Astrocyte (in vitro differentiated cells and primary cell): ENCODE measurements around the gene AGBL4. TPM values are rescaled to one million over a fixed set of nuclear protein-coding genes. Genes with fewer than 3 reads are reported as not detected.

Experiments used
- DNase-seq: peaks from one replicate; pipeline ENCODE4 v3.0.0-alpha.2; 2010; ENCODE audit warnings: low read depth
- FAIRE-seq: peaks from 2 replicates; lab custom pipeline; 2011; peaks lifted over from hg19 to GRCh38; lab: Jason Lieb, UNC
- H2AFZ ChIP-seq: 2 replicates; pipeline ENCODE4 v1.6.0; 2012; ENCODE audit warnings: low read depth, low read length, inconsistent platforms
- H3K27ac ChIP-seq: 2 replicates; pipeline ENCODE4 v1.5.1; 2011; ENCODE audit warnings: low read depth, low read length, inconsistent platforms
- H3K27me3 ChIP-seq: 2 replicates; pipeline ENCODE4 v1.6.0; 2011; ENCODE audit warnings: low read length, inconsistent platforms; ENCODE audit not compliant: insufficient read depth
- H3K36me3 ChIP-seq: 2 replicates; pipeline ENCODE4 v1.5.1; 2011; ENCODE audit warnings: low read length, inconsistent platforms; ENCODE audit not compliant: insufficient read depth
- H3K4me1 ChIP-seq: 2 replicates; pipeline ENCODE4 v1.5.1; 2011; ENCODE audit warnings: low read length, inconsistent platforms; ENCODE audit not compliant: insufficient read depth
- H3K4me2 ChIP-seq: 2 replicates; pipeline ENCODE4 v1.6.0; 2012; ENCODE audit warnings: low read length, inconsistent platforms
- H3K4me3 ChIP-seq: 2 replicates; pipeline ENCODE4 v1.5.1; 2011; ENCODE audit warnings: low read depth, mild to moderate bottlenecking, low read length, inconsistent platforms; ENCODE audit not compliant: insufficient read depth
- H3K79me2 ChIP-seq: 2 replicates; pipeline ENCODE4 v1.6.0; 2012; ENCODE audit warnings: mild to moderate bottlenecking, low read length, inconsistent platforms; ENCODE audit not compliant: insufficient read depth
- H3K9ac ChIP-seq: 2 replicates; pipeline ENCODE4 v1.6.0; 2012; ENCODE audit warnings: mild to moderate bottlenecking, low read length, inconsistent platforms
- H3K9me3 ChIP-seq: 2 replicates; pipeline ENCODE4 v1.5.1; 2012; ENCODE audit warnings: low read depth, mild to moderate bottlenecking, low read length, inconsistent platforms; ENCODE audit not compliant: insufficient read depth
- H4K20me1 ChIP-seq: 2 replicates; pipeline ENCODE4 v1.6.0; 2012; ENCODE audit warnings: low read length, inconsistent platforms; ENCODE audit not compliant: insufficient read depth
- H3K27ac Mint-ChIP-seq: one replicate; pipeline ENCODE4 v1.8.0; 2021; ENCODE audit warnings: mild to moderate bottlenecking, mixed read lengths; ENCODE audit not compliant: unreplicated experiment
- H3K27me3 Mint-ChIP-seq: one replicate; pipeline ENCODE4 v1.8.0; 2021; ENCODE audit warnings: low read depth, mixed read lengths; ENCODE audit not compliant: unreplicated experiment
- H3K36me3 Mint-ChIP-seq: one replicate; pipeline ENCODE4 v1.8.0; 2021; ENCODE audit warnings: low read depth, mixed read lengths; ENCODE audit not compliant: unreplicated experiment
- H3K4me1 Mint-ChIP-seq: one replicate; pipeline ENCODE4 v1.8.0; 2021; ENCODE audit warnings: low read depth, mixed read lengths; ENCODE audit not compliant: unreplicated experiment
- H3K4me3 Mint-ChIP-seq: one replicate; pipeline ENCODE4 v1.8.0; 2021; ENCODE audit warnings: mild to moderate bottlenecking, moderate library complexity, mixed read lengths; ENCODE audit not compliant: unreplicated experiment
- H3K9me3 Mint-ChIP-seq: one replicate; pipeline ENCODE4 v1.8.0; 2021; ENCODE audit warnings: mild to moderate bottlenecking, mixed read lengths; ENCODE audit not compliant: unreplicated experiment
- CTCF ChIP-seq: IDR thresholded peaks from 2 replicates; pipeline ENCODE4 v1.5.1; 2011; ENCODE audit warnings: low read depth, mild to moderate bottlenecking, inconsistent platforms, low read length, moderate library complexity; ENCODE audit not compliant: insufficient read depth
- EZH2 ChIP-seq: IDR thresholded peaks from 2 replicates; pipeline ENCODE4 v1.6.1; 2012; ENCODE audit warnings: mild to moderate bottlenecking, low read length, inconsistent platforms; ENCODE audit not compliant: insufficient read depth
- total RNA-seq: library from RNA; stranded (reverse); gene quantifications from 2 replicates; pipeline ENCODE4 v1.2.1, GENCODE V29; 2021

AGBL4 gene
- total RNA-seq, 1 donor from 2014 or later = not detected

GRCh38 chr1:49622877-49623276, 400.9 kb downstream of the AGBL4 start:
- no peak for DNase-seq
- Histone ChIP-seq H3K4me3 (no peak overlapping the region), H3K4me2 (no peak overlapping the region), H3K27ac (no peak overlapping the region), H3K4me1 (no peaks in the 10 kb centered on the region), H2AFZ (no peak overlapping the region), H3K36me3 (no peaks in the 10 kb centered on the region), H3K9ac (no peak overlapping the region), H3K27me3 (no peaks in the 10 kb centered on the region), H3K79me2 (no peaks in the 10 kb centered on the region), H4K20me1 (no peaks in the 10 kb centered on the region), H3K9me3 (no peaks in the 10 kb centered on the region)
- Mint-ChIP-seq H3K4me3 (no peak overlapping the region), H3K4me1 (no peaks in the 10 kb centered on the region), H3K9me3 (no peaks in the 10 kb centered on the region), H3K27me3 (no peaks in the 10 kb centered on the region), H3K27ac (no peak overlapping the region), H3K36me3 (no peaks in the 10 kb centered on the region)
- no peak for FAIRE-seq
- TF ChIP-seq CTCF (no peak), EZH2 (no peak)

- no peak overlapping the region for H2AFZ ChIP-seq
- no peaks in the 10 kb centered on the region for H3K79me2 ChIP-seq
- H4K20me1 ChIP-seq = no peaks in the 10 kb centered on the region
- DNase-seq = no peak
- FAIRE-seq = no peak
- H3K4me1 ChIP-seq = no peaks in the 10 kb centered on the region
- no peaks in the 10 kb centered on the region for H3K36me3 ChIP-seq
- no peaks in the 10 kb centered on the region for H3K27me3 ChIP-seq
- no peak overlapping the region for H3K9ac ChIP-seq
- H3K9me3 ChIP-seq = no peaks in the 10 kb centered on the region
- no peak overlapping the region for H3K27ac ChIP-seq
- H3K4me2 ChIP-seq = no peak overlapping the region
- Mint-ChIP-seq H3K27ac (no peak overlapping the region), H3K9me3 (no peaks in the 10 kb centered on the region), H3K36me3 (no peaks in the 10 kb centered on the region), H3K4me1 (no peaks in the 10 kb centered on the region), H3K27me3 (no peaks in the 10 kb centered on the region), H3K4me3 (no peak overlapping the region)
- TF ChIP-seq CTCF (no peak), EZH2 (no peak)
- no peak overlapping the region for H3K4me3 ChIP-seq
Observed at GRCh38 chr1:49606082-49606481, 417.7 kb downstream of the AGBL4 start.

DNA sequence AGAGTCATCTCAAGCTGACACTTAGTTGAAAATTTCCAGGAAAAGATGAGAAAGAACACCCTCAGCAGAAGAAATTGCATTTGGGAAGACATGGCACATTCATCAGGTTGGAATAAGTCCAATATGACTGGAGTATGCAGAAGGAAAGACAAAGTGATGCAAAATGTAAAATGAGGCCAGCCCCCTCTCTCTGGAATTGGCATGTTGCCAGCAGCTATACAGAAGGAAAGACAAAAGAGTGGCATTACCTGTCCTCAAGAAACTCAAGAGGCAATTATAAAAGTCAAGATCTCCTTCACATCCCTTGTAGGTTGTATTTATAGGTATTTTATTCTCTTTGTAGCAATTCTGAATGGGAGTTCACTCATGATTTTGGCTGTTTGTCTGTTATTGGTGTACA, 426.3 kb downstream of the AGBL4 start:
- Histone ChIP-seq H3K27me3 (no peaks in the 10 kb centered on the region), H4K20me1 (no peaks in the 10 kb centered on the region), H3K4me3 (no peak overlapping the region), H3K36me3 (no peaks in the 10 kb centered on the region), H3K9ac (no peak overlapping the region), H2AFZ (no peak overlapping the region), H3K27ac (no peak overlapping the region), H3K9me3 (no peaks in the 10 kb centered on the region), H3K79me2 (no peaks in the 10 kb centered on the region), H3K4me1 (no peaks in the 10 kb centered on the region), H3K4me2 (no peak overlapping the region)
- Mint-ChIP-seq H3K27ac (no peak overlapping the region), H3K27me3 (no peaks in the 10 kb centered on the region), H3K36me3 (no peaks in the 10 kb centered on the region), H3K4me3 (no peak overlapping the region), H3K4me1 (no peaks in the 10 kb centered on the region), H3K9me3 (peaks cover 9% of the 10 kb centered on the region)
- FAIRE-seq (no peak), DNase-seq (no peak)
- no peak for TF ChIP-seq EZH2
- no peak for TF ChIP-seq CTCF
